Endothelial cell of umbilical vein (primary cell): Measurements from ENCODE around the gene TUBB3. TPM values are rescaled to one million over a fixed set of nuclear protein-coding genes. Genes with fewer than 3 reads are reported as not detected.
"Not testable (repeated sequence)": the region's sequence is repeated elsewhere in the genome, so short reads cannot be mapped to it uniquely, and the experiment has no call there.

Source experiments
- BruUV-seq: library from RNA; stranded (reverse); fragments of 400-500 nt; replicated peaks from 2 replicates; lab custom pipeline; 2021; lab: Mats Ljungman, UMichigan
- CTCF ChIA-PET: fragments of 300-600, 350-600 bp; sonication (Branson Sonifier 250); formaldehyde crosslinking; loops from one replicate; lab custom pipeline; 2021; ENCODE audit warnings: antibody characterized with exemption, inconsistent platforms; lab: Charles Lee
- POLR2A ChIA-PET: fragments of 300-600, 350-600 bp; sonication (Branson Sonifier 250); formaldehyde crosslinking; loops from one replicate; lab custom pipeline; 2021; ENCODE audit warnings: antibody characterized with exemption, inconsistent platforms; lab: Charles Lee
- DNase-seq: peaks from one replicate; pipeline ENCODE4 v3.0.0-alpha.2; 2011; ENCODE audit warnings: low read depth, low spot score
- FAIRE-seq: peaks from 2 replicates; lab custom pipeline; 2011; peaks lifted over from hg19 to GRCh38; lab: Jason Lieb, UNC
- H2AFZ ChIP-seq: 2 replicates; pipeline ENCODE4 v1.6.0; 2012; ENCODE audit warnings: low read depth, low read length, control low read depth, inconsistent platforms
- H3K27ac ChIP-seq: 2 replicates; pipeline ENCODE4 v1.5.1; 2011; ENCODE audit warnings: low read depth, mild to moderate bottlenecking, control low read depth, low read length, moderate library complexity; ENCODE audit not compliant: insufficient read depth
- H3K27me3 ChIP-seq, 2 experiments: 2 replicates each; pipeline versions ENCODE4 v1.6.0 to v1.6.1; 2011; ENCODE audit warnings: low read length in 2 of 2, mixed read lengths in 1 of 2; ENCODE audit not compliant: control insufficient read depth in 2 of 2, insufficient read depth in 2 of 2
- H3K36me3 ChIP-seq, 2 experiments: 2 replicates in 1 of 2; 3 replicates in 1 of 2; pipeline ENCODE4 v1.5.1; 2011; ENCODE audit warnings: low read length in 2 of 2, mild to moderate bottlenecking in 1 of 2, moderate library complexity in 1 of 2; ENCODE audit not compliant: control insufficient read depth in 2 of 2, insufficient read depth in 2 of 2; ENCODE audit errors: extremely low read depth in 1 of 2
- H3K4me1 ChIP-seq: 3 replicates; pipeline ENCODE4 v1.5.1; 2011; ENCODE audit warnings: mild to moderate bottlenecking, low read length; ENCODE audit not compliant: control insufficient read depth, insufficient read depth; ENCODE audit errors: extremely low read depth
- H3K4me2 ChIP-seq: 2 replicates; pipeline ENCODE4 v1.6.1; 2011; ENCODE audit warnings: low read length, control low read depth, mixed read lengths; ENCODE audit not compliant: insufficient read depth
- H3K4me3 ChIP-seq, 3 experiments: fragments of 200-600 bp in 1 of 3; sonication (generic), shearing (Covaris generic) in 1 of 3; replicated peaks in 1 of 3; 2 replicates each; pipeline ENCODE4 v1.5.1; 2011 to 2016; ENCODE audit warnings: control low read depth in 3 of 3, low read length in 3 of 3, mild to moderate bottlenecking in 2 of 3, inconsistent platforms in 1 of 3, low read depth in 1 of 3, moderate library complexity in 1 of 3; ENCODE audit not compliant: insufficient read depth in 1 of 3
- H3K79me2 ChIP-seq: 2 replicates; pipeline ENCODE4 v1.6.0; 2012; ENCODE audit warnings: low read length, inconsistent platforms; ENCODE audit not compliant: control insufficient read depth, insufficient read depth
- H3K9ac ChIP-seq: replicated peaks from 2 replicates; pipeline ENCODE3; 2011; ENCODE audit warnings: low read length, control low read depth; ENCODE audit not compliant: insufficient read depth; ENCODE audit errors: extremely low read depth
- H3K9me1 ChIP-seq: replicated peaks from 3 replicates; pipeline ENCODE4 v1.6.0; 2011; ENCODE audit warnings: mild to moderate bottlenecking, low read length; ENCODE audit not compliant: control insufficient read depth, insufficient read depth; ENCODE audit errors: extremely low read depth
- H3K9me3 ChIP-seq: replicated peaks from 2 replicates; pipeline ENCODE4 v1.5.1; 2012; ENCODE audit warnings: low read length, inconsistent platforms; ENCODE audit not compliant: control insufficient read depth, insufficient read depth
- H4K20me1 ChIP-seq: replicated peaks from 2 replicates; pipeline ENCODE3; 2011; ENCODE audit warnings: mild to moderate bottlenecking, low read length; ENCODE audit not compliant: control insufficient read depth, insufficient read depth; ENCODE audit errors: extremely low read depth
- CTCF ChIP-seq, 2 donors: IDR thresholded peaks; 1 replicate in 1 of 2; 2 replicates in 1 of 2; pipeline ENCODE4 v1.5.1; 2011; ENCODE audit warnings: low read length in 2 of 2, mild to moderate bottlenecking in 2 of 2, moderate library complexity in 2 of 2, control low read depth in 1 of 2, inconsistent platforms in 1 of 2, low read depth in 1 of 2; ENCODE audit not compliant: insufficient read depth in 1 of 2; ENCODE audit errors: extremely low read depth in 1 of 2
- FOS ChIP-seq: IDR thresholded peaks from 2 replicates; pipeline ENCODE4 v1.6.1; 2011; ENCODE audit warnings: mild to moderate bottlenecking, low read length, moderate library complexity, borderline replicate concordance; ENCODE audit not compliant: insufficient read depth
- GATA2 ChIP-seq: IDR thresholded peaks from 2 replicates; pipeline ENCODE4 v1.7.0; 2011; ENCODE audit warnings: low read depth, mild to moderate bottlenecking, moderate library complexity, mixed read lengths, low read length; ENCODE audit not compliant: insufficient read length, insufficient read depth
- JUN ChIP-seq: IDR thresholded peaks from 2 replicates; pipeline ENCODE4 v1.6.1; 2011; ENCODE audit warnings: borderline replicate concordance, low read depth; ENCODE audit not compliant: insufficient read length, insufficient read depth
- MYC ChIP-seq: IDR thresholded peaks from one replicate; pipeline ENCODE4 v1.6.1; 2011; ENCODE audit warnings: mild to moderate bottlenecking, low read depth, low read length
- POLR2AphosphoS5 ChIP-seq: IDR thresholded peaks from 2 replicates; pipeline ENCODE4 v1.6.1; 2012; ENCODE audit warnings: low read depth, mild to moderate bottlenecking, control low read depth, low read length, moderate library complexity; ENCODE audit not compliant: insufficient read depth
- dilution Hi-C: fragments of 300-500 bp; cut with MboI; formaldehyde crosslinking; loops from one replicate; pipeline ENCODE4 v1.15.0; 2019; ENCODE audit warnings: low sequenced_read_pairs; ENCODE audit not compliant: extremely low pct_ligation_motif_present
- intact Hi-C: fragments of 100-400 bp; cut with micrococcal nuclease; formaldehyde crosslinking; loops from one replicate; pipeline ENCODE4 v1.10.0; 2022
- polyA plus RNA-seq, 4 experiments: library from polyadenylated mRNA; depleted of rRNA in 3 of 4; stranded (reverse) in 3 of 4; unstranded in 1 of 4; fragments of >200 nt; gene quantifications; 2 replicates each; pipeline versions ENCODE4 v1.2.1 to v1.2.3, GENCODE V29; 2011 to 2012; ENCODE audit warnings: missing spikeins in 1 of 4
- total RNA-seq: library from RNA; stranded (reverse); gene quantifications from 2 replicates; pipeline ENCODE4 v1.2.3, GENCODE V29; 2021

The TUBB3 gene
- total and polyA plus RNA-seq, 2 donors (not counting 3 experiments of a cell fraction or from before 2014, with no cell fraction given) = 170 to 215 TPM

GRCh38 chr16:89931964-89932363 lies 8.8 kb downstream of the TUBB3 start:
- BruUV-seq = no TSS peak
- Histone ChIP-seq H3K79me2 (peaks cover 5% of the 10 kb centered on the region), H4K20me1 (peaks cover 4% of the 10 kb centered on the region), H3K36me3 (peaks cover 15 to 33% of the 10 kb centered on the region in 2 experiments), H3K27me3 (no peaks in the 10 kb centered on the region), H3K27ac (no peak overlapping the region), H3K9me1 (no peaks in the 10 kb centered on the region), H3K4me1 (no peaks in the 10 kb centered on the region), H3K4me2 (no peak overlapping the region), H3K9me3 (no peaks in the 10 kb centered on the region), H2AFZ (no peak overlapping the region), H3K9ac (no peak overlapping the region), H3K4me3 (no peak overlapping the region)
- dilution Hi-C loops (no loop called here), intact Hi-C loops (no loop called here)
- ChIA-PET CTCF (no interaction called here), POLR2A (interaction anchor here (0.9 kb wide), 1 partner anchor 9 kb away, joined by 3 read pairs; no protein-coding TSS in a partner anchor)
- TF ChIP-seq JUN = no peak
- TF ChIP-seq POLR2AphosphoS5 = no peak
- no peak for TF ChIP-seq MYC
- TF ChIP-seq GATA2 = no peak
- no peak for TF ChIP-seq FOS
- TF ChIP-seq CTCF (IDR thresholded peaks at IDR 0.05; ENCODE audit: extremely low read depth in 1 of 2, insufficient read depth in 1 of 2, low read depth in 1 of 2, low read length in 2 of 2) = no peak
- DNase-seq = no peak
- FAIRE-seq = no peak

GRCh38 chr16:89934019-89934418 lies 10.9 kb downstream of the TUBB3 start:
- H4K20me1 ChIP-seq, intact Hi-C loops, H3K9me1 ChIP-seq, POLR2A ChIA-PET, H2AFZ ChIP-seq, DNase-seq, H3K79me2 ChIP-seq, FAIRE-seq, CTCF ChIA-PET, H3K27me3 ChIP-seq, H3K27ac ChIP-seq, BruUV-seq, dilution Hi-C loops, H3K4me1 ChIP-seq, H3K9me3 ChIP-seq, H3K9ac ChIP-seq, H3K4me3 ChIP-seq, H3K4me2 ChIP-seq: not testable (repeated sequence)
- H3K36me3 ChIP-seq = peaks cover 11 to 33% of the 10 kb centered on the region in 2 experiments
